ENCODE results near the gene BCAT1.
"Not testable (repeated sequence)": the region's sequence is repeated elsewhere in the genome, so short reads cannot be mapped to it uniquely, and the experiment has no call there.

BCAT1 gene

DNA sequence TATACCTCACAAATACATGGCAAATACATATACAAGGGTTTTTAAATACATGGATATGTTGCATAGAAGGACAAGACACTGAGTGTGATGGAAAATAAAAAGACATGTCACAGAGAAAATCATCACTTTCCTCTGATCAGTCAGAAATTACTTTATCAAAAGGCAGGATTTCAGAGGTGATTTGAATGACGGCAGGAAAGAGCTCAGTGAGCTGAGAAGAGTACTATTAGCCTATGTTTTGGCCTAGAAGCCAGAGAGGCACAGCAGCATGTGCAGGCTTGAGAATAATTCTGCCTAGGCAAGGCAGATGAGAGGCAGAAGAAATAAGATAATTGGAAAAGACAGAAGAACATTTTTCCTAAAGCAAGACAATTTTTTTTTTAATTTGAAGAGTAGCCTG lies 94.9 kb downstream of the BCAT1 start:
- DNase-seq (ENCODE audit: low read depth, low spot score), result no peak
- TF ChIP-seq, protein P1, sequence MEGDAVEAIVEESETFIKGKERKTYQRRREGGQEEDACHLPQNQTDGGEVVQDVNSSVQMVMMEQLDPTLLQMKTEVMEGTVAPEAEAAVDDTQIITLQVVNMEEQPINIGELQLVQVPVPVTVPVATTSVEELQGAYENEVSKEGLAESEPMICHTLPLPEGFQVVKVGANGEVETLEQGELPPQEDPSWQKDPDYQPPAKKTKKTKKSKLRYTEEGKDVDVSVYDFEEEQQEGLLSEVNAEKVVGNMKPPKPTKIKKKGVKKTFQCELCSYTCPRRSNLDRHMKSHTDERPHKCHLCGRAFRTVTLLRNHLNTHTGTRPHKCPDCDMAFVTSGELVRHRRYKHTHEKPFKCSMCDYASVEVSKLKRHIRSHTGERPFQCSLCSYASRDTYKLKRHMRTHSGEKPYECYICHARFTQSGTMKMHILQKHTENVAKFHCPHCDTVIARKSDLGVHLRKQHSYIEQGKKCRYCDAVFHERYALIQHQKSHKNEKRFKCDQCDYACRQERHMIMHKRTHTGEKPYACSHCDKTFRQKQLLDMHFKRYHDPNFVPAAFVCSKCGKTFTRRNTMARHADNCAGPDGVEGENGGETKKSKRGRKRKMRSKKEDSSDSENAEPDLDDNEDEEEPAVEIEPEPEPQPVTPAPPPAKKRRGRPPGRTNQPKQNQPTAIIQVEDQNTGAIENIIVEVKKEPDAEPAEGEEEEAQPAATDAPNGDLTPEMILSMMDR (IDR thresholded peaks at IDR 0.05; ENCODE audit: low read depth, low read length), result no peak
- in situ Hi-C loops (cut with HindIII; ENCODE audit: low sequenced_read_pairs), result no loop called here
- H3K4me3 ChIP-seq (ENCODE audit: low read depth, low read length), result no peak overlapping the region

- H3K4me3 ChIP-seq (ENCODE audit: low read depth, low read length), result no peak overlapping the region
- in situ Hi-C loops (cut with HindIII; ENCODE audit: low sequenced_read_pairs), result no loop called here
- TF ChIP-seq, protein P1 (IDR thresholded peaks at IDR 0.05; ENCODE audit: low read depth, low read length), result no peak
- DNase-seq (ENCODE audit: low read depth, low spot score), result peak; percentile 73
Observed at GRCh38 chr12:24853588-24853987, 95.3 kb downstream of the BCAT1 start.

- no peak overlapping the region for H3K4me3 ChIP-seq (ENCODE audit: low read depth, low read length)
- in situ Hi-C loops (cut with HindIII; ENCODE audit: low sequenced_read_pairs), result no loop called here
- TF ChIP-seq, protein P1 (IDR thresholded peaks at IDR 0.05; ENCODE audit: low read depth, low read length), result no peak
- no peak for DNase-seq (ENCODE audit: low read depth, low spot score)
Observed at GRCh38 chr12:24853094-24853493, 95.8 kb downstream of the BCAT1 start.

DNA sequence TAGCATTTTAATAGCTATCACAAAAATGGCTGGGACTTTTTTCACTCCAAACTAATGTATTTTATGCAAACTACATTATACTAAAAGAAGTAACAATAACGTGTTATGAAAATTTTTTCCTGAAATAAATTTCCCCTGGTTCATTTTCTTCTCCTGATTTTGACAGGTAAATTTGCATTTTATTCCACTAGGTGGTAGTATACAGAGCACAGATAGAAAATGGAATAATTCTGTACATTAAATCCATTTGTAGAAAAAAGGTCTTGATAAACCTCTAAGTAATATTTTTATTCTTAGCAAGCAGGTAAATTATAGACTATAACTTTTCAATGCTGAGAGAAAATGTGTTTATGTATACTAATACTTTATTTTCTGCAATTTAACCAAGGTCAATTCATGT lies 96.5 kb downstream of the BCAT1 start:
- peak; percentile 24 for DNase-seq (ENCODE audit: low read depth, low spot score)
- TF ChIP-seq, protein P1 (IDR thresholded peaks at IDR 0.05; ENCODE audit: low read depth, low read length), result peak; percentile 36
- in situ Hi-C loops (cut with HindIII; ENCODE audit: low sequenced_read_pairs), result no loop called here
- H3K4me3 ChIP-seq (ENCODE audit: low read depth, low read length), result no peak overlapping the region

- H3K4me3 ChIP-seq (ENCODE audit: low read depth, low read length); in situ Hi-C loops (cut with HindIII; ENCODE audit: low sequenced_read_pairs); DNase-seq (ENCODE audit: low read depth, low spot score): not testable (repeated sequence)
Observed at GRCh38 chr12:24851883-24852282, 97.0 kb downstream of the BCAT1 start.

DNA sequence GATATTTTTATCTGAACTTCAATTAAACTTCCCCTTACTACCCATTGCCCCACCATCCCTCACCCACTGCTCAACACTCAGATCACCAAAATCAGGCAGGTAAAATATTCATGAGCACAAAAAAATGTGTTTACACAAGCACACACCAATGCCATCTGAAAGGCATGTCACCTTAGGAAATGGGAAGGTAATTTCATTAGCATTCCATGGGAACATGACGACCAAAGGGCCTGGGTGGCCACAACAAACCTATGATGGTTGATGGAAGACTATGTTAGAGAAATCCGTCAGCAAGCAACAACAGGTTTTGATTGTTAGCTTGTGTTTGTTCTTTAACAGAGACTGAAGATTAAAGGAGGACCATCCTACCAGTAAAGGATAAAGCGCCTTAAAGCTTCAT lies 97.6 kb downstream of the BCAT1 start:
- in situ Hi-C loops (cut with HindIII; ENCODE audit: low sequenced_read_pairs), result no loop called here

DNA sequence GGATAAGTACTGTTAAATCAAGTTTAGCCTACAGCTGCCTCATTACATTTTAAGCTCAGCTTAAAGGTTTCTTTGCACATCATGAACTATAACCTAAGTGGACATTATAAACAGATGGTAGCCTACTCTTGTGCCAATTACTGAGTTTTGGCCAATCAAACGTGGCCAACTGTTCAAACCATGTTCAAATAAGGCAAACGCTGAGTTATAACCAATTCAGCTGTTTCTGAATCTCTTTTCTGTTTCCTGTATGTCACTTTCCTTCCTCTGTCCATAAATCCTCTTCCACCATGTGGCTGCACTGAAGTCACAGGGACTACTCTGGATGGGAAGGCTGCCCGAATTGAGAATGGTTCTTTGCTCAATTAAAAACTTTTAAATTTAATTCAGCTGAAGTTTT lies 98.4 kb downstream of the BCAT1 start:
- H3K4me3 ChIP-seq (ENCODE audit: low read depth, low read length), result no peak overlapping the region
- DNase-seq (ENCODE audit: low read depth, low spot score), result no peak
- TF ChIP-seq, protein P1 (IDR thresholded peaks at IDR 0.05; ENCODE audit: low read depth, low read length), result no peak
- in situ Hi-C loops (cut with HindIII; ENCODE audit: low sequenced_read_pairs), result no loop called here

More for the DNA sequence above, 97.6 kb downstream of the BCAT1 start:
- TF ChIP-seq, protein P1 (IDR thresholded peaks at IDR 0.05; ENCODE audit: low read depth, low read length), result no peak
- DNase-seq (ENCODE audit: low read depth, low spot score), result no peak
- no peak overlapping the region for H3K4me3 ChIP-seq (ENCODE audit: low read depth, low read length)

All from astrocyte of the spinal cord (primary cell).